Astrocyte of the hippocampus (primary cell): ENCODE measurements around the gene MICAL3.
"Not testable (repeated sequence)": the region's sequence is repeated elsewhere in the genome, so short reads cannot be mapped to it uniquely, and the experiment has no call there.

Source experiments
- DNase-seq: peaks from one replicate; pipeline ENCODE4 v3.0.0; 2011; ENCODE audit warnings: low read depth, low spot score

Gene MICAL3

GRCh38 chr22:18001040-18001893 lies 23.1 kb downstream of the MICAL3 start:
- DNase-seq = peak; percentile 98

GRCh38 chr22:18000441-18001039 lies 23.8 kb downstream of the MICAL3 start:
- peak; percentile 61 for DNase-seq

- DNase-seq = no peak
These were observed 24.5 kb downstream of the MICAL3 start for GRCh38 chr22:17999851-18000250.

GRCh38 chr22:17998913-17999312 lies 25.4 kb downstream of the MICAL3 start:
- no peak for DNase-seq

- DNase-seq = peak; percentile 65
These were observed 26.9 kb downstream of the MICAL3 start for GRCh38 chr22:17997456-17997855.

GRCh38 chr22:17995256-17995655 lies 29.1 kb downstream of the MICAL3 start:
- DNase-seq = not testable (repeated sequence)

- no peak for DNase-seq
These were observed 29.8 kb downstream of the MICAL3 start for GRCh38 chr22:17994424-17995108.

GRCh38 chr22:17992976-17993375 lies 31.4 kb downstream of the MICAL3 start:
- DNase-seq = not testable (repeated sequence)

GRCh38 chr22:17991992-17992391 lies 32.4 kb downstream of the MICAL3 start:
- DNase-seq = not testable (repeated sequence)

GRCh38 chr22:17990942-17991341 lies 33.4 kb downstream of the MICAL3 start:
- no peak for DNase-seq

GRCh38 chr22:17990147-17990546 lies 34.2 kb downstream of the MICAL3 start:
- peak; percentile 35 for DNase-seq

- peak; percentile 62 for DNase-seq
These were observed 35.4 kb downstream of the MICAL3 start for GRCh38 chr22:17988800-17989513.

- no peak for DNase-seq
These were observed 38.8 kb downstream of the MICAL3 start for GRCh38 chr22:17985606-17986005.

GRCh38 chr22:17985071-17985470 lies 39.3 kb downstream of the MICAL3 start:
- not testable (repeated sequence) for DNase-seq

GRCh38 chr22:17984114-17984513 lies 40.2 kb downstream of the MICAL3 start:
- peak; percentile 34 for DNase-seq

- no peak for DNase-seq
These were observed 41.7 kb downstream of the MICAL3 start for GRCh38 chr22:17982572-17983141.

GRCh38 chr22:17981497-17981896 lies 42.9 kb downstream of the MICAL3 start:
- DNase-seq = no peak

GRCh38 chr22:17980638-17981051 lies 43.7 kb downstream of the MICAL3 start:
- no peak for DNase-seq

- no peak for DNase-seq
These were observed 44.3 kb downstream of the MICAL3 start for GRCh38 chr22:17980015-17980590.

GRCh38 chr22:17978027-17978426 lies 46.3 kb downstream of the MICAL3 start:
- no peak for DNase-seq

- DNase-seq = no peak
These were observed 47.0 kb downstream of the MICAL3 start for GRCh38 chr22:17977371-17977770.
